IPS-15b (cell line): ENCODE measurements around the gene DGKB.

Source experiments
- H3K27me3 ChIP-seq: one replicate; pipeline ENCODE4 v1.6.1; 2013; ENCODE audit warnings: low read length; ENCODE audit not compliant: control insufficient read depth, insufficient read depth
- H3K36me3 ChIP-seq: one replicate; pipeline ENCODE4 v1.6.1; 2013; ENCODE audit warnings: low read length; ENCODE audit not compliant: control insufficient read depth, insufficient read depth
- H3K4me1 ChIP-seq: one replicate; pipeline ENCODE4 v1.6.1; 2013; ENCODE audit warnings: mild to moderate bottlenecking, low read length; ENCODE audit not compliant: control insufficient read depth, insufficient read depth
- H3K4me3 ChIP-seq: one replicate; pipeline ENCODE4 v1.5.1; 2013; ENCODE audit warnings: low read depth, low read length
- H3K9ac ChIP-seq: one replicate; pipeline ENCODE4 v1.6.1; 2013; ENCODE audit warnings: low read depth, mild to moderate bottlenecking, low read length
- H3K9me3 ChIP-seq: one replicate; pipeline ENCODE4 v1.6.1; 2013; ENCODE audit warnings: mild to moderate bottlenecking, low read length; ENCODE audit not compliant: control insufficient read depth, insufficient read depth

Gene DGKB

DNA sequence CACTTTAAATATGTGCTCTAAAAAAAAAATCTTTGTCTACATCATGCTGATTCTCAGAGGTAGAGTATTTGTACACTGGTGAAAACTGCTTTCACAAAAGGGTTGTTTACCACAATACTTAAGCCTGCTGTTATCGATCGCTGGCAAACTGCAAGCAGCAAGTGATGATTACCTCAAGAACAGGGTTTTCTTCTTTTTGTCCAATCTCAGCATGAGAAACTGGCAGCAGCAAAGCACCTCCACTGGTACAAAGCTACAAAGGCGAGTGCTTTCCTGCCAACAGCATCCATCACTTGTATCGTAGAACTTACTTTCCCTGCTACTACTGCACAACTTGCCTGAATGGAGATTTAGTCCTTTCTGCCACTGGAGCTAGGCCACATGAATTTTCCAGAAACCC lies 276.5 kb downstream of the DGKB start:
- H3K9ac ChIP-seq: no peak overlapping the region
- H3K36me3 ChIP-seq: no peaks in the 10 kb centered on the region
- no peaks in the 10 kb centered on the region for H3K4me1 ChIP-seq
- H3K27me3 ChIP-seq: no peaks in the 10 kb centered on the region
- H3K4me3 ChIP-seq: no peak overlapping the region
- no peaks in the 10 kb centered on the region for H3K9me3 ChIP-seq

DNA sequence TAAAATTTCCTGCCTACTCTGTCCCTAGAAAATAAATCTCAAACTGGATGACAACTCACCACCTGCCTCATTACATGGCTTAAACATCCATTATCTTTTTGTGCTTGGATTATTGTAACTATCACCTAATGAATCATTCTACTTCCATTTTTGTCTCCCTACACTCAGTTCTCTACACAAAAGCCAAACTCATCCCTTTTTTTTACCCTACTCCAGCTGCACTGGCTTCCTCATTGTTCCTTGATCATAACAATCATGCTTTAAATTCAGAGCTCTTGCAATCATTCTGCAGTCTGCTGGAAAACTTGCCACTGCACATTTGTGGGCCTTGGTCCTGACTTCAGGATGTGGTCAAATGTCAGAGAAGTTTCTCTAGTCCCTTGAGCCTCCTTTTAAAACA lies 280.0 kb downstream of the DGKB start:
- no peaks in the 10 kb centered on the region for H3K36me3 ChIP-seq
- no peaks in the 10 kb centered on the region for H3K4me1 ChIP-seq
- no peak overlapping the region for H3K9ac ChIP-seq
- H3K27me3 ChIP-seq: no peaks in the 10 kb centered on the region
- H3K9me3 ChIP-seq: no peaks in the 10 kb centered on the region
- no peak overlapping the region for H3K4me3 ChIP-seq

DNA sequence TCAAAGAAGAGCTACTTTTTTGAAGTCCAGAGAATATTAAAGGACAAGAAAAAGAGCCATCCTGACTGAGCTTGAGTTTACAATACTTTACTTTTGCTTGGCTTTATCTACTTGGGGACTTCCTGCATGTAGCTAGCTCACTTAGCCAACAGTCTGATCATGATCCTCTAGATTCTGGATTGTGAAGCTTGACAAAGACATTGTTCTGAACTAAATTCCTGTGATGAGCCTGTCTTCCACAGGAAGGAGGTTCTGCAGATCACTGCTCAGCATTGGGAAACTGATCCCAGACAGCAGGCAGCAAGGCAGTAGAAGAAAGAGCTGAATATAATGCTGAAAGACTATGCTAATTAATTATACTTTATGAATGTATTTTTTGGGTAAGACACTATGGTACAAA lies 296.4 kb downstream of the DGKB start:
- no peaks in the 10 kb centered on the region for H3K36me3 ChIP-seq
- H3K9me3 ChIP-seq: no peaks in the 10 kb centered on the region
- H3K4me1 ChIP-seq: no peaks in the 10 kb centered on the region
- H3K9ac ChIP-seq: no peak overlapping the region
- H3K4me3 ChIP-seq: no peak overlapping the region
- H3K27me3 ChIP-seq: no peaks in the 10 kb centered on the region

DNA sequence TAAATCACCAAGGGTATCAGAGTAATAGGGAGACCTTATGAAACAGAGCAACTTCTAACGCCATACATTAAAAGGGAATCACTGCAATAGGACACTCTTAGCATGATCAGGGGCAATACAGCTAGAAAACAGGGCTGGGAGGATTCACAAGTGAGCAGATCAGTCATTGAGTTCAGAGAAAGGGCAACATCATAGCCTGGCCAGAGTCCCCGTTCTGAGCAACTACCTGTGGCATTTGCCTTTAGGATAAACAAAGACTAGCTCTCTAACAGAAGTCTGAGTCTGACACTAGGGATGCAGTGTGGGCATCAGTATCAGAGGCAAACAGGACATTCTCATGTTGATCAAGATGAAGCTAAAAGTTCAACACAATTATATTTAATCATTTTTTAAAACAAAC lies 297.9 kb downstream of the DGKB start:
- no peaks in the 10 kb centered on the region for H3K9me3 ChIP-seq
- no peaks in the 10 kb centered on the region for H3K36me3 ChIP-seq
- no peaks in the 10 kb centered on the region for H3K4me1 ChIP-seq
- no peak overlapping the region for H3K4me3 ChIP-seq
- no peaks in the 10 kb centered on the region for H3K27me3 ChIP-seq
- H3K9ac ChIP-seq: no peak overlapping the region

DNA sequence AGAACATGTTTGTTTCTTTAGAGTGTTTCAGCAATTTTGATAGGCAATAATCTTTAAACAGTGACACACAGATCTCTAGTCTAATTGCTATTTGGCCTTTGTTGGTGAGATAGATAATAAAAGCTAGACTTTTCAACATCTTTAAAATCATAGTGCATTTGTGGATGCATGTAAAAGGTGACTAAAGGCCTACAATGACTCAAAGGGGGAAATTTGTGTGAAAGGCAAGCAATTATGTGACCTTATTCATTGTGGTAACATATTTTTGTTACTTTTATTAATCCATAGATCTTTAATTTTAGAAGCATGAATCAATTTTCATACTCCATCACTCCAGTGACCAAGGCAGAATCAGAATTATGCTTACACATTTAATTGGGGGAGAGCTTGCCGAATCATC lies 299.7 kb downstream of the DGKB start:
- H3K4me3 ChIP-seq: no peak overlapping the region
- no peaks in the 10 kb centered on the region for H3K9me3 ChIP-seq
- H3K9ac ChIP-seq: no peak overlapping the region
- no peaks in the 10 kb centered on the region for H3K4me1 ChIP-seq
- no peaks in the 10 kb centered on the region for H3K36me3 ChIP-seq
- no peaks in the 10 kb centered on the region for H3K27me3 ChIP-seq

DNA sequence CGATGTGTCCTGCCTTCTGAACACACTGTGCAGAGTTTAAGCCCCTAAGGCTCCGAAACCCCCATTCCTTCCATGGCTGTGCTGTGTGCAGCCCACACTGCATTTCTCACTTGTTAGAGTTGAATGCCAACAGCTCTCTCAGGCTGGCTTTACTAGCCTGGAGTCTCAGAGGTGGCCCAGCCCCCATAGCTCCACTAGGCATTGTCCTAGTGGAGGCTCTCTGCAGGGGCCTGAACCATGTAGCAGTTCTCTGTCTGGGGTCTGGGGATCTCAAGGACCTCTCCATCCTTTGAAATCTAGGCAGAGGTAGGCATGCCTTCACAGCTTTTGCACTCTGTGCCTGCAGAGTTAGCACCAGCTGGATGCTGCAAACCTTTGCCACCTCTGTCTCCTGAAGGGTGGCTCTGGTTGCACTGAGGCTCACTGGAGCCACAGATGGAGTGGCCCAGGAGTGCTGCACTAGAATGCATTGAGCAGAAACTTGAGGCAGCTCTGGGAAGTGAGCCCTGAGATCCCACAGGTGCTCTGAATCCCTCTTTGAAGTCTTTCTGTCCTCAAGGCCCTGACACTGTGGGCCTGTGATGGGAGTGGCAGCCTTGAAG lies 301.7 kb downstream of the DGKB start:
- H3K27me3 ChIP-seq: no peaks in the 10 kb centered on the region
- no peaks in the 10 kb centered on the region for H3K9me3 ChIP-seq
- H3K36me3 ChIP-seq: no peaks in the 10 kb centered on the region
- no peaks in the 10 kb centered on the region for H3K4me1 ChIP-seq
- H3K4me3 ChIP-seq: no peak overlapping the region
- no peak overlapping the region for H3K9ac ChIP-seq

DNA sequence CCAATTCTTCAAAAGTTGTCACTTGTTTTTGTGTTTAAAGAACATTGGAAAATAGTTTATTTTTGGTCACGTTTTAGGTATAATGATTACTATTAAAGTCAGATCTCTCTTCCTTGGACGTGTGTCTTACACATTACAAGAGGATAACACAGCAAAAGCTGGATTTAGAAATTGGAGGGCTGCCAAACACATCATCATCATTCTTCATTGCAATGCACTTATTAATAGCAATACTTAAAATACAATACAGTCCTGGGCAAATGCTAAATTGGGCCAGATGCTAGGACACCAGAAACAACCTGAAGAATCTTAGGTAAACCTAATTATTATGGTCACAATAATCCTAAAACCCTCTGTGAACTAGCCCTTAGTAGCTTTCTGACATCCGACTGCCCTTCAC lies 303.6 kb downstream of the DGKB start:
- Histone ChIP-seq H3K9me3 (no peaks in the 10 kb centered on the region), H3K4me3 (no peak overlapping the region), H3K36me3 (no peaks in the 10 kb centered on the region), H3K27me3 (no peaks in the 10 kb centered on the region), H3K9ac (no peak overlapping the region), H3K4me1 (no peaks in the 10 kb centered on the region)

DNA sequence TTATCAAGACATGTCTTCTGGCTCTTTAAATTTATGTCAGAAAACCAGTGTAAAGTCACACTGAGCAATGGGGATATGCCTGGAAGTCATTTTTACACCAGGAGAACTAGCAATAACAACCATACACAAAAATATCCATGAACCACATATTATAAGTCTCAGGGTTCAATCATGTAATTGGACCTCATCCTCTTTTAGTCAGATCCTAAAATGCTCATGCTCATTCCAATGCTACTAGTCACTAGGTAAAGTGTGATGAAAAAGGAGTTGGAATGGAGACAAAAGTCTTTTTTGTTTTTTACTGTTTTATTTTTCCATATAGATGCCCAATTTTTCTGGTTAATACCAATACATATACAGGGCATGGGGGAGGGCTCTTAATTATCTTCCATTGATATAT lies 306.1 kb downstream of the DGKB start:
- Histone ChIP-seq H3K27me3 (no peaks in the 10 kb centered on the region), H3K9me3 (no peaks in the 10 kb centered on the region), H3K4me1 (no peaks in the 10 kb centered on the region), H3K4me3 (no peak overlapping the region), H3K9ac (no peak overlapping the region), H3K36me3 (no peaks in the 10 kb centered on the region)

DNA sequence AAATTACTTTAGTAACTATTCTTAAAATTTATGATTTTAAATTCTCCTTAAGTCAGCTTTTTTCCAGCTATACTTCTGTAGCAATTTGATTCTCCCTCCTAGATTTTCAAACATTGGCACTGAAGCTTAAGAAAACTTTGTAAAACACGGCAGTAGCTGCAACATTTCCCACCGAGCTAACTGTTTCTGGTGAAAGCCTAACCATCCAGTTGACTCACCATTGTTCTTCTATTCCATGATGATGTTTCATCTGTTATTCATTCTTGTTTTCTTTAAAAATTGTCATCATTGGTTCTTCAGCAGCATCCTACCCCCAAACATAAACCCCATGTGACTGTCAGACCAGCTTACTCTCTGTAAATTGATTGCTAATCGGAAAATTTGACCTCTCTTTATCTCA lies 312.3 kb downstream of the DGKB start:
- H3K9me3 ChIP-seq: peaks cover 2% of the 10 kb centered on the region
- H3K36me3 ChIP-seq: no peaks in the 10 kb centered on the region
- no peak overlapping the region for H3K9ac ChIP-seq
- no peaks in the 10 kb centered on the region for H3K4me1 ChIP-seq
- no peak overlapping the region for H3K4me3 ChIP-seq
- H3K27me3 ChIP-seq: no peaks in the 10 kb centered on the region

DNA sequence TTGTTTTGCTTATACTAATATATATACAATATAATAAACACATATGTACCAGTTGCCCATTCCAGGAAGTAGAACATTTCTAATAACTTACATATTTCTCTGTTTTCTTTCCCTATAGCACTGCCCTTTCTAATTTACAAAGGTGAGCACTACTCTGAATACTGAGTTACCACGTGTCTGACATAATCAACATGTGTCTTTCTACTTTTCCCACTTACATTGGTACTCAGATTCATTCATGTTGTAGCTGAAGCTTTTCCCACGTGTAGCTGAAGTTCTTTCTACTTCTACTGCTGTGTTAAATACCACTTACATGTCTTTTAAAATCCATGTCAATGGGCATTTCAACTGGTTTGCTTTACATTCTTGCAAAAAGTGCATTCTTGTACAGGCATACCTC lies 317.3 kb downstream of the DGKB start:
- Histone ChIP-seq H3K36me3 (no peaks in the 10 kb centered on the region), H3K27me3 (no peaks in the 10 kb centered on the region), H3K9me3 (peaks cover 3% of the 10 kb centered on the region), H3K4me1 (no peaks in the 10 kb centered on the region), H3K9ac (no peak overlapping the region), H3K4me3 (no peak overlapping the region)

DNA sequence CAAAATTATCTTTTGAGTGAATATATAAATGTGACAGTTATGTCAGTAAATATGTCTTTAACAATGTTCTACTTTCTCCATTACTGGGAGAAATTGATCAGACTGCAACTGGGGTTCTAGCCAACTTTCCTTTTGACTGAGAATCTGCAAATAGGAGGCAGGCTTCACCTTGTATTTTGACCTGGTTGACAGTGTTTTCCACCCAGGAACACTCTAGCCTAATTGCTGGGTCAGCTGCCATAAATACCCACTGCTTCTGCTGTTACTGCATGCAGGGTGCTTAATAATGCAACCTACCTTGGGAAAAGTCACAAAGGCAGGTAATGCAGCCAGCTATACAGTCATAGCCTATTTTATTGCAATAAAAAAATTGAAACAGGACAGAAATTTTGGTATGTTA lies 319.0 kb downstream of the DGKB start:
- H3K4me3 ChIP-seq: no peak overlapping the region
- no peaks in the 10 kb centered on the region for H3K36me3 ChIP-seq
- H3K4me1 ChIP-seq: no peaks in the 10 kb centered on the region
- H3K27me3 ChIP-seq: no peaks in the 10 kb centered on the region
- H3K9ac ChIP-seq: no peak overlapping the region
- H3K9me3 ChIP-seq: peaks cover 3% of the 10 kb centered on the region

DNA sequence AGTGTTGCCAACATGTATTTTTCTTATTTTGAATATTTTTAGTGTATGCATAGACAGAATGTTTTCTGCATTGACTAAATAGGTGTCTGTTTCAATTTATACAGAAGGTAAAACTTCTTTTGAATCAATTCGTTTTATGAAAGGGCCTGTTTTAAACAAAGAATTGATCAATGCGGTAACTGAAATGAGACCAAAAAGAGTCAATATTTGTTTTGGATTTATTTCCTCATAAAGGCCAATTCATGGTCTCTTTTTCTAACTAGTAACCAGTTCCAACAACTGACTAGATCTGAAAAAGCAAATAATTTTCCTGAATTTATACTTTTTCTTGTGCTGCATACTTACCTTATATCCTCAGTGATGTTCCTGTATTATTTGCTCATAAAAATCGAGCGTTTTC lies 320.5 kb downstream of the DGKB start:
- Histone ChIP-seq H3K9ac (no peak overlapping the region), H3K4me3 (no peak overlapping the region), H3K36me3 (no peaks in the 10 kb centered on the region), H3K27me3 (no peaks in the 10 kb centered on the region), H3K4me1 (no peaks in the 10 kb centered on the region), H3K9me3 (peaks cover 3% of the 10 kb centered on the region)

DNA sequence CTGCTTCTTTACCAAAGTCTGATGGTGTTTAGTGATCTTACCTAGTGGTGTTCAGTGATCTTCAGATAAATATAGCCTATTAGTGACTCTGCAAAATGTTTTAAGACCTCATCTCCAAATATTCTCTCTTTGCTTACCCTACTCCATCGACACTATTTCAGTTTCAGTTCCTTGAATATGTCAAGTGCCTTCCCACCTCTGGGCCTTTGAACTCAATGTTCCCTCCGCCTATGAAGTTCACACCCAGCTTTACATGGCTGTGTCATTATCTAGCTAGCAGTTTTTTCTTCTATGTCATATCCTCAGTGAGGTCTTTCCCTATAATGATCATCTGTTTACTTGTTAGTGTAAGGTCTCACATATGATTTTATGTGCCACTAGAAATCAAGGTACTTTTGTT lies 322.6 kb downstream of the DGKB start:
- H3K36me3 ChIP-seq: no peaks in the 10 kb centered on the region
- no peaks in the 10 kb centered on the region for H3K4me1 ChIP-seq
- no peaks in the 10 kb centered on the region for H3K9me3 ChIP-seq
- no peaks in the 10 kb centered on the region for H3K27me3 ChIP-seq
- H3K4me3 ChIP-seq: no peak overlapping the region
- no peak overlapping the region for H3K9ac ChIP-seq
